A673 (cell line): Measurements from ENCODE around the gene GUCY1B1.

Source experiments
- EZH2 ChIP-seq: fragments of 200-600 bp; sonication (generic); IDR thresholded peaks from 2 replicates; pipeline ENCODE4 v1.6.1; 2017; ENCODE audit warnings: borderline replicate concordance, low read depth, mild to moderate bottlenecking, mixed read lengths, antibody characterized with exemption, low read length; ENCODE audit not compliant: poor library complexity, severe bottlenecking
- TF ChIP-seq, protein P1 (sequence below): fragments of 300-800, 200-600 bp; sonication (generic); conservative IDR thresholded peaks from 2 replicates; pipeline ENCODE4 v1.5.1; 2017; ENCODE audit warnings: low read depth, mild to moderate bottlenecking, antibody characterized with exemption, low read length, moderate library complexity, mixed read lengths

DNA sequence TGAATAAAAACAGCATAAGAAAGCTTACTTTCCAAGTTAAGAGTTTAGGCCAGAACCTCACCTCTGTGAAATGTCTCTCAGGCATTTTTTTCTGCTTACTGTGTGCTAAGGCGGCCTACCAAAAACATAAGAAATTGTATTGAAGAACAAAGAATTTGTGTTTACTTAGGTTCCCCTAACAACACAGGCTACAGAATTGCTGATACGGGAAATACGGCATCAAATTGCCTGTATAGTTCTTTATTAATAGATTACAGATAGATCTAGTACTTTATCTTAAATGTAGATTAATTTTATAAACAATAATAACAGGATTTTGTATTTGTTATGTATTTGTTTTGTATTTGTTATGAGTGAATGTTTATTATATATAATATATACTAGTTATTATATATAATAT lies 94.4 kb downstream of the GUCY1B1 start:
- TF ChIP-seq, protein P1, sequence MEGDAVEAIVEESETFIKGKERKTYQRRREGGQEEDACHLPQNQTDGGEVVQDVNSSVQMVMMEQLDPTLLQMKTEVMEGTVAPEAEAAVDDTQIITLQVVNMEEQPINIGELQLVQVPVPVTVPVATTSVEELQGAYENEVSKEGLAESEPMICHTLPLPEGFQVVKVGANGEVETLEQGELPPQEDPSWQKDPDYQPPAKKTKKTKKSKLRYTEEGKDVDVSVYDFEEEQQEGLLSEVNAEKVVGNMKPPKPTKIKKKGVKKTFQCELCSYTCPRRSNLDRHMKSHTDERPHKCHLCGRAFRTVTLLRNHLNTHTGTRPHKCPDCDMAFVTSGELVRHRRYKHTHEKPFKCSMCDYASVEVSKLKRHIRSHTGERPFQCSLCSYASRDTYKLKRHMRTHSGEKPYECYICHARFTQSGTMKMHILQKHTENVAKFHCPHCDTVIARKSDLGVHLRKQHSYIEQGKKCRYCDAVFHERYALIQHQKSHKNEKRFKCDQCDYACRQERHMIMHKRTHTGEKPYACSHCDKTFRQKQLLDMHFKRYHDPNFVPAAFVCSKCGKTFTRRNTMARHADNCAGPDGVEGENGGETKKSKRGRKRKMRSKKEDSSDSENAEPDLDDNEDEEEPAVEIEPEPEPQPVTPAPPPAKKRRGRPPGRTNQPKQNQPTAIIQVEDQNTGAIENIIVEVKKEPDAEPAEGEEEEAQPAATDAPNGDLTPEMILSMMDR = no peak
- no peak for TF ChIP-seq EZH2
